Skeletal muscle tissue (tissue), 4 donors: ENCODE results near the gene IST1. TPM values are rescaled to one million over a fixed set of nuclear protein-coding genes. Genes with fewer than 3 reads are reported as not detected.

Experiments used
- H3K27ac ChIP-seq: one replicate; pipeline ENCODE4 v1.7.0; 2013; ENCODE audit warnings: mild to moderate bottlenecking, low read depth, low read length, inconsistent platforms
- H3K27me3 ChIP-seq, 3 donors: one replicate each; pipeline ENCODE4 v1.7.0; 2013; ENCODE audit warnings: low read length in 3 of 3; ENCODE audit not compliant: control insufficient read depth in 3 of 3, insufficient read depth in 3 of 3
- H3K36me3 ChIP-seq, 3 donors: one replicate each; pipeline ENCODE4 v1.7.0; 2013; ENCODE audit warnings: low read length in 3 of 3; ENCODE audit not compliant: control insufficient read depth in 3 of 3, insufficient read depth in 3 of 3
- H3K4me1 ChIP-seq, 3 donors: one replicate each; pipeline ENCODE4 v1.7.0; 2013; ENCODE audit warnings: low read length in 3 of 3, mild to moderate bottlenecking in 3 of 3; ENCODE audit not compliant: control insufficient read depth in 3 of 3, insufficient read depth in 3 of 3
- H3K4me3 ChIP-seq, 3 donors: one replicate each; pipeline ENCODE4 v1.7.0; 2013; ENCODE audit warnings: low read length in 3 of 3
- H3K9ac ChIP-seq, 3 donors: one replicate each; pipeline ENCODE4 v1.7.0; 2013; ENCODE audit warnings: low read length in 3 of 3, mild to moderate bottlenecking in 3 of 3, moderate library complexity in 2 of 3, low read depth in 1 of 3
- H3K9me3 ChIP-seq, 3 donors: one replicate each; pipeline ENCODE4 v1.7.0; 2013; ENCODE audit warnings: low read length in 3 of 3; ENCODE audit not compliant: control insufficient read depth in 3 of 3
- total RNA-seq: library from RNA; depleted of rRNA; stranded (reverse); fragments of >200 nt; gene quantifications from one replicate; pipeline ENCODE4 v1.2.3, GENCODE V29; 2014
- donor health status: Osteomylitis.

Gene IST1
- total RNA-seq, 1 donor from 2014 or later, result 114 TPM

- Histone ChIP-seq H3K4me1 (no peaks in the 10 kb centered on the region), H3K9me3 (no peaks in the 10 kb centered on the region), H3K36me3 (no peaks in the 10 kb centered on the region), H3K27ac (no peak overlapping the region), H3K4me3 (no peak overlapping the region), H3K27me3 (peaks cover 0 to 5% (median 0%) of the 10 kb centered on the region in 3 donors), H3K9ac (no peak overlapping the region)
Observed at GRCh38 chr16:71952825-71953224, 57.5 kb downstream of the IST1 start.

GRCh38 chr16:71954180-71954579, 58.8 kb downstream of the IST1 start:
- H3K4me1 ChIP-seq, result no peaks in the 10 kb centered on the region
- H3K4me3 ChIP-seq, result no peak overlapping the region
- H3K27me3 ChIP-seq, result peaks cover 0 to 5% (median 0%) of the 10 kb centered on the region in 3 donors
- no peaks in the 10 kb centered on the region for H3K36me3 ChIP-seq
- no peaks in the 10 kb centered on the region for H3K9me3 ChIP-seq
- H3K9ac ChIP-seq, result no peak overlapping the region
- no peak overlapping the region for H3K27ac ChIP-seq

GRCh38 chr16:71954699-71955195, 59.4 kb downstream of the IST1 start:
- Histone ChIP-seq H3K36me3 (no peaks in the 10 kb centered on the region), H3K4me1 (no peaks in the 10 kb centered on the region), H3K27ac (no peak overlapping the region), H3K4me3 (no peak overlapping the region), H3K9ac (no peak overlapping the region), H3K9me3 (no peaks in the 10 kb centered on the region), H3K27me3 (peaks cover 0 to 5% (median 0%) of the 10 kb centered on the region in 3 donors)

- Histone ChIP-seq H3K36me3 (no peaks in the 10 kb centered on the region), H3K4me3 (no peak overlapping the region), H3K27ac (no peak overlapping the region), H3K9ac (no peak overlapping the region), H3K27me3 (peaks cover 0 to 2% (median 0%) of the 10 kb centered on the region in 3 donors), H3K4me1 (no peaks in the 10 kb centered on the region), H3K9me3 (no peaks in the 10 kb centered on the region)
Observed at GRCh38 chr16:71956486-71956885, 61.2 kb downstream of the IST1 start.

- H3K4me3 ChIP-seq, result no peak overlapping the region
- H3K4me1 ChIP-seq, result no peaks in the 10 kb centered on the region
- H3K9me3 ChIP-seq, result no peaks in the 10 kb centered on the region
- H3K9ac ChIP-seq, result no peak overlapping the region
- peaks cover 0 to 2% (median 0%) of the 10 kb centered on the region in 3 donors for H3K27me3 ChIP-seq
- no peak overlapping the region for H3K27ac ChIP-seq
- H3K36me3 ChIP-seq, result no peaks in the 10 kb centered on the region
Observed at GRCh38 chr16:71961066-71962039, 66.0 kb downstream of the IST1 start.

- no peaks in the 10 kb centered on the region for H3K36me3 ChIP-seq
- H3K27me3 ChIP-seq, result no peaks in the 10 kb centered on the region
- no peaks in the 10 kb centered on the region for H3K9me3 ChIP-seq
- H3K27ac ChIP-seq, result no peak overlapping the region
- H3K4me3 ChIP-seq, result no peak overlapping the region
- H3K9ac ChIP-seq, result no peak overlapping the region
- no peaks in the 10 kb centered on the region for H3K4me1 ChIP-seq
Observed at GRCh38 chr16:71963125-71963875, 68.0 kb downstream of the IST1 start.

GRCh38 chr16:71965223-71965622, 69.9 kb downstream of the IST1 start:
- H3K4me1 ChIP-seq, result no peaks in the 10 kb centered on the region
- no peak overlapping the region for H3K4me3 ChIP-seq
- no peak overlapping the region for H3K27ac ChIP-seq
- H3K36me3 ChIP-seq, result no peaks in the 10 kb centered on the region
- no peak overlapping the region for H3K9ac ChIP-seq
- no peaks in the 10 kb centered on the region for H3K27me3 ChIP-seq
- no peaks in the 10 kb centered on the region for H3K9me3 ChIP-seq

- Histone ChIP-seq H3K9ac (no peak overlapping the region), H3K27me3 (no peaks in the 10 kb centered on the region), H3K9me3 (no peaks in the 10 kb centered on the region), H3K36me3 (no peaks in the 10 kb centered on the region), H3K4me1 (no peaks in the 10 kb centered on the region), H3K27ac (no peak overlapping the region), H3K4me3 (no peak overlapping the region)
Observed at GRCh38 chr16:71966932-71967331, 71.6 kb downstream of the IST1 start.

- Histone ChIP-seq H3K27me3 (no peaks in the 10 kb centered on the region), H3K27ac (no peak overlapping the region), H3K4me3 (no peak overlapping the region), H3K36me3 (no peaks in the 10 kb centered on the region), H3K9me3 (no peaks in the 10 kb centered on the region), H3K4me1 (no peaks in the 10 kb centered on the region), H3K9ac (no peak overlapping the region)
Observed at GRCh38 chr16:71969353-71969752, 74.0 kb downstream of the IST1 start.

- no peaks in the 10 kb centered on the region for H3K36me3 ChIP-seq
- no peak overlapping the region for H3K9ac ChIP-seq
- no peaks in the 10 kb centered on the region for H3K27me3 ChIP-seq
- H3K4me1 ChIP-seq, result no peaks in the 10 kb centered on the region
- H3K27ac ChIP-seq, result no peak overlapping the region
- H3K9me3 ChIP-seq, result no peaks in the 10 kb centered on the region
- H3K4me3 ChIP-seq, result no peak overlapping the region
Observed at GRCh38 chr16:71971571-71971970, 76.2 kb downstream of the IST1 start.
